Right lobe of liver (tissue), 4 donors: Measurements from ENCODE around the gene B3GAT3.

Source experiments
- CTCF ChIP-seq, 4 donors: fragments of 200-600 bp in 3 of 4; fragments of 450-650 bp in 1 of 4; IDR thresholded peaks; one replicate each; pipeline versions ENCODE4 v1.5.1 to v1.8.0; 2016 to 2022; ENCODE audit warnings: antibody characterized with exemption in 4 of 4, mild to moderate bottlenecking in 2 of 4
- POLR2A ChIP-seq: fragments of 450-650 bp; IDR thresholded peaks from one replicate; pipeline ENCODE4 v1.6.1; 2017; ENCODE audit warnings: antibody characterized with exemption, mild to moderate bottlenecking
- donor health status: DM: no; HTN: no; CAD: no.
- donor health status: DM: no; HTN: no; CAD: no.
- donor health status: DM: no; HTN: yes; CAD: no.

- TF ChIP-seq POLR2A (no peak), CTCF (IDR thresholded peaks at IDR 0.05) (no peak)
Observed at GRCh38 chr11:62646825-62647608, 25.2 kb upstream of the B3GAT3 start.
